Activated CD4-positive, alpha-beta memory T cell treated with anti-CD3 and anti-CD28 coated beads, Interleukin-2, amount 10 ng/mL, durations not matched to agents 7 days and 5 days (primary cell): Measurements from ENCODE around the gene OR7C2. TPM values are rescaled to one million over a fixed set of nuclear protein-coding genes. Genes with fewer than 3 reads are reported as not detected.

Experiments used
- total RNA-seq, 2 experiments: library from RNA; stranded (reverse); gene quantifications; one replicate each; pipeline ENCODE4 v1.2.3, GENCODE V29; 2021

Gene OR7C2
- total RNA-seq, 2 experiments from 2014 or later = not detected

Other genes with a start within 250 kb of the OR7C2 start
- gene ADGRE2, start 162.9 kb upstream of the OR7C2 start, total RNA-seq = under 1 TPM; 0.48 to 0.73 TPM
- not detected for gene OR7A5, start 106.3 kb upstream of the OR7C2 start, total RNA-seq
- not detected for gene OR7C1, start 106.3 kb upstream of the OR7C2 start, total RNA-seq
- gene OR7A10, start 92.6 kb upstream of the OR7C2 start, total RNA-seq = not detected
- gene OR7A17, start 55.4 kb upstream of the OR7C2 start, total RNA-seq = not detected
- gene SLC1A6, start 38.4 kb downstream of the OR7C2 start, total RNA-seq = not detected
- not detected for gene CASP14, start 108.0 kb downstream of the OR7C2 start, total RNA-seq
- not detected for gene OR1I1, start 140.7 kb downstream of the OR7C2 start, total RNA-seq
- not detected for gene SYDE1, start 165.9 kb downstream of the OR7C2 start, total RNA-seq